Lower leg skin (tissue), 3 donors: ENCODE measurements around the gene CPT1A.

Experiments used
- POLR2A ChIP-seq, 2 donors: fragments of 450-650 bp; IDR thresholded peaks; one replicate each; pipeline ENCODE4 v1.6.1; 2016 to 2017; ENCODE audit warnings: antibody characterized with exemption in 2 of 2, mild to moderate bottlenecking in 1 of 2, moderate library complexity in 1 of 2
- TF ChIP-seq, protein P1 (sequence below), 3 donors: fragments of 450-650 bp; IDR thresholded peaks; one replicate each; pipeline ENCODE4 v1.5.1; 2016; ENCODE audit warnings: antibody characterized with exemption in 3 of 3, mild to moderate bottlenecking in 3 of 3, moderate library complexity in 2 of 3

DNA sequence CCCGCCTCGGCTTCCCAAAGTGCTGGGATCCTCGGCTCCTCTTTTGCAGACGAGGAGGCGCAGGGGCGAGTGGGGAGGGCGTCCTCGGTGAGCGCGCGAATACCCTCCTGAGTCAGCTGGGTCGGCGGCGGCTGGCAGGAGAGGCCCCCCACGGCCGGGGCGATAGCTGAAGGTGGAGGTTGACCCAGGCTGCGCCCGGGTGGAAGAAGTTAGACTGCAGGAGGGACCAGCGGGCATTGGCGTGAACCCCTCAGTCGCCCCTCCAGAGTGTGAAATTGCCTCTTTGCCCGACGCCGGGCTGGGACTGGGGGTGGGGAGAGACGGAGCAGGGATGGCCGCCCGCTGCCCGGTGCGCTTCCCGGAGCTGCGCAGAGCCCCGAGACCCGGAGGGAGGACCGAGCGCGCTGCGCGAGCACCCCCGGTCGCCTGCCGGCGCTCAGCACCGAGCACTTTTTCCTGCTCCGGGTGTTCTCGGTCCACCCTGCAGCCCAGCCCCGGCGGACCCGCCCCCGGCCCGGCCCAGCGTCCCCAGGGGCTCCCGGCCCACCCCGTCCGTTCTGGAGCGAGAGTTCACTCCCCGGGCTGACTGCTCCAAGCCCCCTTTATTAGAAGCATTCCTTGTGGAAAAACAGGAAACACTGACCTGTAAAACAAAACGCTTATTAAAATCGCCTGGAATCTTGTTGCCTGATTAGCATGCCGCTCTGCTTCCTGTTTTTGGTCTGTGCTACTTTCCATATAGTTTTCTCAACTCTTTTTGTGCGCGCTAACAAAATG, 13.7 kb upstream of the CPT1A start:
- TF ChIP-seq POLR2A (IDR thresholded peaks at IDR 0.05) = no peak
- TF ChIP-seq, protein P1, sequence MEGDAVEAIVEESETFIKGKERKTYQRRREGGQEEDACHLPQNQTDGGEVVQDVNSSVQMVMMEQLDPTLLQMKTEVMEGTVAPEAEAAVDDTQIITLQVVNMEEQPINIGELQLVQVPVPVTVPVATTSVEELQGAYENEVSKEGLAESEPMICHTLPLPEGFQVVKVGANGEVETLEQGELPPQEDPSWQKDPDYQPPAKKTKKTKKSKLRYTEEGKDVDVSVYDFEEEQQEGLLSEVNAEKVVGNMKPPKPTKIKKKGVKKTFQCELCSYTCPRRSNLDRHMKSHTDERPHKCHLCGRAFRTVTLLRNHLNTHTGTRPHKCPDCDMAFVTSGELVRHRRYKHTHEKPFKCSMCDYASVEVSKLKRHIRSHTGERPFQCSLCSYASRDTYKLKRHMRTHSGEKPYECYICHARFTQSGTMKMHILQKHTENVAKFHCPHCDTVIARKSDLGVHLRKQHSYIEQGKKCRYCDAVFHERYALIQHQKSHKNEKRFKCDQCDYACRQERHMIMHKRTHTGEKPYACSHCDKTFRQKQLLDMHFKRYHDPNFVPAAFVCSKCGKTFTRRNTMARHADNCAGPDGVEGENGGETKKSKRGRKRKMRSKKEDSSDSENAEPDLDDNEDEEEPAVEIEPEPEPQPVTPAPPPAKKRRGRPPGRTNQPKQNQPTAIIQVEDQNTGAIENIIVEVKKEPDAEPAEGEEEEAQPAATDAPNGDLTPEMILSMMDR (IDR thresholded peaks at IDR 0.05) = no peak
